Fibroblast of skin of right biceps (primary cell): ENCODE results near the gene LONRF3.

ENCODE experiments used
- DNase-seq: peaks from one replicate; pipeline ENCODE4 v3.0.0-alpha.2; 2013

LONRF3 gene

GRCh38 chrX:118974088-118974907 is at the start of gene LONRF3:
TSS of gene LONRF3 (plus strand) at chrX:118974618. CDS start at chrX:118974781, 163 bp downstream.
- peak; percentile 5 for DNase-seq

- DNase-seq: no peak
These were observed 46.3 kb upstream of the LONRF3 start for GRCh38 chrX:118928151-118928550.

- no peak for DNase-seq
These were observed 39.1 kb upstream of the LONRF3 start for GRCh38 chrX:118935352-118935751.

- DNase-seq: no peak
These were observed 33.3 kb upstream of the LONRF3 start for GRCh38 chrX:118941147-118941546.

GRCh38 chrX:118943102-118943501 is 31.3 kb upstream of the LONRF3 start:
- no peak for DNase-seq

GRCh38 chrX:118945921-118946320 is 28.5 kb upstream of the LONRF3 start:
- no peak for DNase-seq

GRCh38 chrX:118948270-118948669 is 26.1 kb upstream of the LONRF3 start:
- no peak for DNase-seq

GRCh38 chrX:118961866-118962560 is 12.4 kb upstream of the LONRF3 start:
- DNase-seq: no peak

GRCh38 chrX:118963159-118963558 is 11.3 kb upstream of the LONRF3 start:
- no peak for DNase-seq

GRCh38 chrX:118964252-118964651 is 10.2 kb upstream of the LONRF3 start:
- DNase-seq: no peak

GRCh38 chrX:118965395-118965794 is 9.0 kb upstream of the LONRF3 start:
- no peak for DNase-seq

GRCh38 chrX:118968031-118968430 is 6.4 kb upstream of the LONRF3 start:
- DNase-seq: no peak

- DNase-seq: no peak
These were observed 2.9 kb upstream of the LONRF3 start for GRCh38 chrX:118971552-118971951.

GRCh38 chrX:118973389-118974087 is 880 bp upstream of the LONRF3 start:
- DNase-seq: no peak

- peak; percentile 4 for DNase-seq
These were observed 672 bp downstream of the LONRF3 start for GRCh38 chrX:118974908-118975671.

- DNase-seq: peak; percentile 20
These were observed 1.6 kb downstream of the LONRF3 start for GRCh38 chrX:118975831-118976598.

GRCh38 chrX:118976599-118977340 is 2.4 kb downstream of the LONRF3 start:
- DNase-seq: no peak

- DNase-seq: no peak
These were observed 3.0 kb downstream of the LONRF3 start for GRCh38 chrX:118977424-118977823.

GRCh38 chrX:118978451-118978850 is 4.0 kb downstream of the LONRF3 start:
- no peak for DNase-seq

GRCh38 chrX:118980761-118981160 is 6.3 kb downstream of the LONRF3 start:
- no peak for DNase-seq

GRCh38 chrX:118983513-118983912 is 9.1 kb downstream of the LONRF3 start:
- no peak for DNase-seq
